ENCODE data around the gene ACO1. TPM values are rescaled to one million over a fixed set of nuclear protein-coding genes. Genes with fewer than 3 reads are reported as not detected.

Gene ACO1
- 10 to 100 TPM; 41.3 to 78.5 TPM for total RNA-seq
- polyA plus RNA-seq, result 10 to 100 TPM; 46.9 to 72.1 TPM

GRCh38 chr9:32384364-32385151 is at the start of gene ACO1:
Gene ACO1, plus strand, starts transcription at chr9:32384643. Its CDS starts 20,864 bp downstream, at chr9:32405507.
- Histone ChIP-seq H3K27me3 (ENCODE audit: control insufficient read depth in 4 of 4, insufficient read depth in 4 of 4, low read length in 3 of 4) (no peaks in the 10 kb centered on the region), H3K4me1 (ENCODE audit: control insufficient read depth in 4 of 4, insufficient read depth in 4 of 4, low read length in 3 of 4) (peaks cover 10 to 48% (median 35%) of the 10 kb centered on the region in 4 donors), H3K9ac (ENCODE audit: low read depth in 1 of 2, low read length in 2 of 2) (peak within 1 kb of the TSS; percentile 74 to 79), H3K9me3 (ENCODE audit: control insufficient read depth in 4 of 4, low read length in 3 of 4) (no peaks in the 10 kb centered on the region), H3K36me3 (ENCODE audit: control insufficient read depth in 4 of 4, insufficient read depth in 3 of 4, low read depth in 1 of 4, low read length in 3 of 4) (peaks cover 0 to 3% (median under 1%) of the 10 kb centered on the region in 4 donors), H3K27ac (ENCODE audit: low read depth in 1 of 2, low read length in 2 of 2) (peak within 1 kb of the TSS; percentile 82 to 83), H3K4me3 (ENCODE audit: low read depth in 1 of 3, low read length in 3 of 3) (peak within 1 kb of the TSS; percentile 77 to 85 (median 84))
- WGBS, result under 1% methylated on average over 73 of the region's 73 CpGs
- peak; percentile 94 for DNase-seq (ENCODE audit: low spot score)
- TF ChIP-seq ATF3 (IDR thresholded peaks at IDR 0.05), result no peak
- peak; percentile 21 for TF ChIP-seq FOXA2 (IDR thresholded peaks at IDR 0.05)
- peak; percentile 77 for TF ChIP-seq HNF4G (IDR thresholded peaks at IDR 0.05)
- TF ChIP-seq FOXA1 (IDR thresholded peaks at IDR 0.05), result no peak
- TF ChIP-seq REST (IDR thresholded peaks at IDR 0.05), result no peak
- TF ChIP-seq RXRA (IDR thresholded peaks at IDR 0.05), result peak in 1 of 2 donors; percentile 42
- TF ChIP-seq JUND (IDR thresholded peaks at IDR 0.05), result no peak
- TF ChIP-seq EGR1 (IDR thresholded peaks at IDR 0.05; ENCODE audit: low read depth in 2 of 2), result peak; percentile 67 to 97
- peak in 1 of 2 donors; percentile 44 for TF ChIP-seq RAD21 (IDR thresholded peaks at IDR 0.05)
- TF ChIP-seq HNF4A (conservative IDR thresholded peaks at IDR 0.05), result peak; percentile 83 to 86
- no peak for TF ChIP-seq CTCF (IDR thresholded peaks at IDR 0.05; ENCODE audit: low read depth, low read length, missing input control)
- TF ChIP-seq NR2F2 (IDR thresholded peaks at IDR 0.05), result peak; percentile 3
- TF ChIP-seq GABPA (IDR thresholded peaks at IDR 0.05 in 1 of 2, conservative IDR thresholded peaks at IDR 0.05 in 1 of 2), result no peak
- TF ChIP-seq TAF1 (conservative IDR thresholded peaks at IDR 0.05), result peak; percentile 26
- TF ChIP-seq SP1 (IDR thresholded peaks at IDR 0.05), result peak; percentile 90
- peak; percentile 80 for TF ChIP-seq YY1 (IDR thresholded peaks at IDR 0.05)
- TF ChIP-seq ZBTB33 (IDR thresholded peaks at IDR 0.05), result peak; percentile 19
- TF ChIP-seq MAX (IDR thresholded peaks at IDR 0.05), result peak; percentile 60

Measured in liver (tissue), 9 donors.